ENCODE measurements around the gene NUP188.

- no peak for TF ChIP-seq SUZ12 (IDR thresholded peaks at IDR 0.05)
- TF ChIP-seq SP1 (IDR thresholded peaks at IDR 0.05): no peak
- no peak for TF ChIP-seq BHLHE40 (IDR thresholded peaks at IDR 0.05; ENCODE audit: borderline replicate concordance)
Measured at GRCh38 chr9:129008986-129009583, 61.6 kb downstream of the NUP188 start.

All from HEK293T (cell line).